Chondrocyte (in vitro differentiated cells): Measurements from ENCODE around the gene CCDC88A. TPM values are rescaled to one million over a fixed set of nuclear protein-coding genes. Genes with fewer than 3 reads are reported as not detected.
"Not testable (repeated sequence)": the region's sequence is repeated elsewhere in the genome, so short reads cannot be mapped to it uniquely, and the experiment has no call there.

Experiments
- DNase-seq: peaks from one replicate; pipeline ENCODE4 v3.0.0; 2021; ENCODE audit warnings: mixed read lengths, low spot score
- H3K27ac Mint-ChIP-seq: one replicate; pipeline ENCODE4 v1.8.0; 2021; ENCODE audit warnings: mild to moderate bottlenecking, moderate library complexity, mixed read lengths; ENCODE audit not compliant: unreplicated experiment
- H3K27me3 Mint-ChIP-seq: 2 replicates; pipeline ENCODE4 v1.8.0; 2021; ENCODE audit warnings: low read depth, mixed read lengths
- H3K36me3 Mint-ChIP-seq: 2 replicates; pipeline ENCODE4 v1.8.0; 2021; ENCODE audit warnings: low read depth, mixed read lengths
- H3K4me1 Mint-ChIP-seq: 2 replicates; pipeline ENCODE4 v1.8.0; 2021; ENCODE audit warnings: low read depth, mild to moderate bottlenecking, mixed read lengths
- H3K4me3 Mint-ChIP-seq: one replicate; pipeline ENCODE4 v1.8.0; 2021; ENCODE audit warnings: mild to moderate bottlenecking, moderate library complexity, mixed read lengths; ENCODE audit not compliant: unreplicated experiment
- H3K9me3 Mint-ChIP-seq: 2 replicates; pipeline ENCODE4 v1.8.0; 2021; ENCODE audit warnings: low read depth, mixed read lengths
- CTCF ChIP-seq: fragments of 200-600 bp; sonication (generic); IDR thresholded peaks from 2 replicates; pipeline ENCODE4 v1.5.0; 2021; ENCODE audit warnings: antibody characterized with exemption, mild to moderate bottlenecking, moderate library complexity
- total RNA-seq: library from RNA; stranded (reverse); gene quantifications from 3 replicates; pipeline ENCODE4 v1.2.1, GENCODE V29; 2021

CCDC88A gene
- total RNA-seq, 1 donor from 2014 or later = 52.1 TPM

DNA sequence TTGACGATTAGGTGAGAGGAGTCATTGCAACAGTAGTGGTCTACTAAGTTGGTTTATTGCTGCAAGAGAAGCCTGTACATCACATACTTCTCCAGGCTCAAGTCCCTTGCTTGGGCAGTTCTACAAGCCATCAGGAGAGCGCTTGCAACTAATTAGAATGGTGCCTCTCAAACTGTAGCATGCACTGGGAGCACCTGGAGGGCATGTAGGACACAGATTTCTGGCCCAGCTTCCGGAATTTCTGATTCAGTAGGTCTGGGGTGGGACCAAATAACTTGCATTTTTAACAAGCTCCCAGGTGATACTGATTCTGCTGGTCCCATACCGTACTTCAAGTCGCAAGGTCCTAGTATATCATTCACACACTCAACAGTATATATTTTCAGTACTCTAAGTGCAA is 34.5 kb upstream of the CCDC88A start:
- no peak for TF ChIP-seq CTCF
- Mint-ChIP-seq H3K4me3 (no peak overlapping the region), H3K27me3 (no peaks in the 10 kb centered on the region), H3K4me1 (no peaks in the 10 kb centered on the region), H3K27ac (no peak overlapping the region), H3K36me3 (no peaks in the 10 kb centered on the region), H3K9me3 (no peaks in the 10 kb centered on the region)
- no peak for DNase-seq

DNA sequence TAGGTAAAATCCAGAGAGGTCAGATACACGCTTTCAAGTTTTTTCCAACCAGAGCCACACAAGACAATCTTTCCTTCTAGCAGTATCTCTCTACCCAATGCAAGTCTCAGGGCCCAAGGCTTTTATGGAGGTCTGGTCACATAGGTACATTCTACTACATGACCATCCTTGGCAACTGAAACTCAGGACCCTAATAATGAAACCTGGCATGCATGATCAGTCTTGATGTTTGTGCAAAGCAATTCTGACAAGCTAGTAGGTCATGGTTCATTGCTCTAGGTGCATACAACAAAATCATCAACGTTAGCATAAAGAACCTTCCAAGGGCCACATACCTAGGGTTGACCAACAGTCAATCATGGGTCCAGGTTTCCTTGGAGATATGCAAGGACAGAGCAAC is 33.2 kb upstream of the CCDC88A start:
- H3K27ac Mint-ChIP-seq = no peak overlapping the region

GRCh38 chr2:55451699-55452098 is 32.0 kb upstream of the CCDC88A start:
- H3K27me3 Mint-ChIP-seq = no peaks in the 10 kb centered on the region

More for the DNA sequence above, 33.2 kb upstream of the CCDC88A start:
- H3K27me3 Mint-ChIP-seq = no peaks in the 10 kb centered on the region
- no peak for TF ChIP-seq CTCF
- no peaks in the 10 kb centered on the region for H3K9me3 Mint-ChIP-seq
- DNase-seq = no peak
- no peak overlapping the region for H3K4me3 Mint-ChIP-seq
- H3K4me1 Mint-ChIP-seq = no peaks in the 10 kb centered on the region
- no peaks in the 10 kb centered on the region for H3K36me3 Mint-ChIP-seq

DNA sequence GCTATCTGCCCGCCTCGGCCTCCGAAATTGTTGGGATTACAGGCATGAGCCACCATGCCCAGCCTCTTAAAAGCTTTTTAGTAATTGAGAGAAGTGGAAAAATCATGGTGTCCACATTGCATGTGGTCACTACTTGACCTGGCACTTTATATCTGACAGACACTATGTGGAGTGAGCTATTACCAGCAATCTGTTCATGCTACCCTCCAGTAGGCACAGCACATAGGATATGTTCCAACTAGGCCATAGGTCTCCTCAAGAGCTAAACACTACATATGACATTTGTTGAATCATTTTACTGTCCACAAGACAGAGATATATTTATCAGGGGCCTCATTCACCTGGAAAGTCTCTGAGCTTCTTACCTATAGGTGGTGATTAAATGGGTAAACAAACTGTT is 30.4 kb upstream of the CCDC88A start:
- H3K27me3 Mint-ChIP-seq, H3K9me3 Mint-ChIP-seq, H3K27ac Mint-ChIP-seq, DNase-seq, H3K4me1 Mint-ChIP-seq, H3K4me3 Mint-ChIP-seq, H3K36me3 Mint-ChIP-seq: not testable (repeated sequence)

More at GRCh38 chr2:55451699-55452098, 32.0 kb upstream of the CCDC88A start:
- H3K4me3 Mint-ChIP-seq = no peak overlapping the region
- no peak overlapping the region for H3K27ac Mint-ChIP-seq
- H3K36me3 Mint-ChIP-seq = no peaks in the 10 kb centered on the region
- no peaks in the 10 kb centered on the region for H3K4me1 Mint-ChIP-seq
- H3K9me3 Mint-ChIP-seq = no peaks in the 10 kb centered on the region
- no peak for TF ChIP-seq CTCF
- no peak for DNase-seq

- peaks cover 11% of the 10 kb centered on the region for H3K27me3 Mint-ChIP-seq
- not testable (repeated sequence) for H3K4me3 Mint-ChIP-seq, H3K27ac Mint-ChIP-seq, DNase-seq, H3K4me1 Mint-ChIP-seq, H3K36me3 Mint-ChIP-seq, H3K9me3 Mint-ChIP-seq
Observed at GRCh38 chr2:55442045-55442760, 22.5 kb upstream of the CCDC88A start.

GRCh38 chr2:55441280-55441892 is 21.7 kb upstream of the CCDC88A start:
- DNase-seq = no peak

More at GRCh38 chr2:55441280-55441892, 21.7 kb upstream of the CCDC88A start:
- H3K4me1 Mint-ChIP-seq = no peaks in the 10 kb centered on the region
- no peaks in the 10 kb centered on the region for H3K9me3 Mint-ChIP-seq
- H3K4me3 Mint-ChIP-seq = no peak overlapping the region
- H3K27me3 Mint-ChIP-seq = peaks cover 11% of the 10 kb centered on the region
- H3K36me3 Mint-ChIP-seq = peaks cover 4% of the 10 kb centered on the region
- no peak overlapping the region for H3K27ac Mint-ChIP-seq
- TF ChIP-seq CTCF = no peak
